Uterus (tissue), 4 donors: ENCODE results near the gene CDK5. TPM values are rescaled to one million over a fixed set of nuclear protein-coding genes. Genes with fewer than 3 reads are reported as not detected.
"Not testable (repeated sequence)": the region's sequence is repeated elsewhere in the genome, so short reads cannot be mapped to it uniquely, and the experiment has no call there.

Experiments
- DNase-seq, 2 donors: peaks; one replicate each; pipeline ENCODE4 v3.0.0-alpha.2; 2019 to 2020
- H3K27ac ChIP-seq, 2 donors: fragments of 200-600 bp; sonication (generic); 1 replicate in 1 of 2; 2 replicates in 1 of 2; pipeline ENCODE4 v1.5.1; 2016 to 2018
- H3K27me3 ChIP-seq, 2 donors: fragments of 200-600 bp; sonication (generic); one replicate each; pipeline ENCODE4 v1.5.1; 2018 to 2019; ENCODE audit warnings: control low read depth in 1 of 2
- H3K36me3 ChIP-seq, 2 donors: fragments of 200-600 bp; sonication (generic); one replicate each; pipeline ENCODE4 v1.5.1; 2019; ENCODE audit warnings: control low read depth in 1 of 2
- H3K4me1 ChIP-seq, 2 donors: fragments of 200-600 bp; sonication (generic); one replicate each; pipeline ENCODE4 v1.5.1; 2018 to 2019; ENCODE audit warnings: control low read depth in 1 of 2
- H3K4me3 ChIP-seq, 2 donors: fragments of 200-600 bp; sonication (generic); 1 replicate in 1 of 2; 2 replicates in 1 of 2; pipeline ENCODE4 v1.5.1; 2018 to 2019; ENCODE audit warnings: mild to moderate bottlenecking in 1 of 2
- H3K9me3 ChIP-seq, 2 donors: fragments of 200-600 bp; sonication (generic); one replicate each; pipeline ENCODE4 v1.5.1; 2019; ENCODE audit warnings: control low read depth in 1 of 2
- CTCF ChIP-seq, 4 experiments: fragments of 200-600 bp in 2 of 4; fragments of 450-650 bp in 2 of 4; sonication (generic) in 2 of 4; IDR thresholded peaks; one replicate each; pipeline ENCODE4 v1.5.1; 2016 to 2019; ENCODE audit warnings: antibody characterized with exemption in 4 of 4, mild to moderate bottlenecking in 2 of 4, moderate library complexity in 1 of 4
- POLR2A ChIP-seq, 2 donors: fragments of 450-650 bp; IDR thresholded peaks; one replicate each; pipeline ENCODE4 v1.6.1; 2016; ENCODE audit warnings: antibody characterized with exemption in 2 of 2, mild to moderate bottlenecking in 1 of 2, moderate library complexity in 1 of 2
- intact Hi-C: fragments of 100-400 bp; cut with DNase I; formaldehyde crosslinking; loops from one replicate; pipeline ENCODE4 v1.15.1; 2023; ENCODE audit warnings: low total_unique reads
- total RNA-seq, 4 donors: library from RNA; depleted of rRNA in 3 of 4; stranded (reverse); fragments of >200 nt in 3 of 4; gene quantifications; one replicate each; pipeline versions ENCODE4 v1.1.0 to v1.2.4, GENCODE V29; 2014 to 2023
- donor health status: DM: yes; HTN: yes; CAD: no.

CDK5 gene
- total RNA-seq, 4 donors from 2014 or later: 0.51 to 9.3 (median 2.7) TPM

DNA sequence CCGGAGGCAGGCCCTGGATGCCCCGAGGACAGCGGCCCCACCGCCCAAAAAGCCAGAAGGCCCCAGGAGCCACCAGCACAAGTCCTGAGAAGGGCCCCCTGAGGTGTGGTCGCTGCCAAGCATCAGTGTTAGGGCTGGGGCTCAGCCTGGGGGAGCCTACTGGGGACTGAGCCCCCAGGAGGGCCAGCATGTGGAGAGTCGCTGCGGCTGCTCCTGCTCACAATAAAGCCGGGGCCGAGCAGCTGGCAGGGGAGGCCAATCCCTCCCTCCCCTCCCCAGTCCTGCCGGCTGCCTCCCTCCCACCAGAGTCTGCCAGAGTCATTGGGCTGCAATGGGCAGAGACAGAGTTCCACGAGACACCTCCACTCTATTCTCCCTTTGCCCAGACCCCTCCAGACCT, 12.4 kb downstream of the CDK5 start:
- Histone ChIP-seq H3K9me3 (no peaks in the 10 kb centered on the region), H3K4me1 (peaks cover 0 to 12% of the 10 kb centered on the region in 2 donors), H3K27ac (no peak overlapping the region), H3K36me3 (no peaks in the 10 kb centered on the region), H3K4me3 (no peak overlapping the region), H3K27me3 (no peaks in the 10 kb centered on the region)
- no peak for DNase-seq
- intact Hi-C loops: no loop called here
- TF ChIP-seq CTCF (IDR thresholded peaks at IDR 0.05): no peak

GRCh38 chr7:151043959-151044358, 13.7 kb downstream of the CDK5 start:
- no peak for DNase-seq
- no peak for TF ChIP-seq POLR2A (IDR thresholded peaks at IDR 0.05)
- no peak for TF ChIP-seq CTCF (IDR thresholded peaks at IDR 0.05)
- intact Hi-C loops: no loop called here
- H3K27ac ChIP-seq: no peak overlapping the region
- no peaks in the 10 kb centered on the region for H3K27me3 ChIP-seq
- no peak overlapping the region for H3K4me3 ChIP-seq
- no peaks in the 10 kb centered on the region for H3K36me3 ChIP-seq
- no peaks in the 10 kb centered on the region for H3K9me3 ChIP-seq
- H3K4me1 ChIP-seq: peaks cover 7 to 16% of the 10 kb centered on the region in 2 donors

GRCh38 chr7:151043449-151043848, 14.2 kb downstream of the CDK5 start:
- H3K9me3 ChIP-seq, H3K27me3 ChIP-seq, H3K4me3 ChIP-seq, DNase-seq, H3K27ac ChIP-seq, intact Hi-C loops, H3K36me3 ChIP-seq: not testable (repeated sequence)
- peaks cover 7 to 21% of the 10 kb centered on the region in 2 donors for H3K4me1 ChIP-seq

DNA sequence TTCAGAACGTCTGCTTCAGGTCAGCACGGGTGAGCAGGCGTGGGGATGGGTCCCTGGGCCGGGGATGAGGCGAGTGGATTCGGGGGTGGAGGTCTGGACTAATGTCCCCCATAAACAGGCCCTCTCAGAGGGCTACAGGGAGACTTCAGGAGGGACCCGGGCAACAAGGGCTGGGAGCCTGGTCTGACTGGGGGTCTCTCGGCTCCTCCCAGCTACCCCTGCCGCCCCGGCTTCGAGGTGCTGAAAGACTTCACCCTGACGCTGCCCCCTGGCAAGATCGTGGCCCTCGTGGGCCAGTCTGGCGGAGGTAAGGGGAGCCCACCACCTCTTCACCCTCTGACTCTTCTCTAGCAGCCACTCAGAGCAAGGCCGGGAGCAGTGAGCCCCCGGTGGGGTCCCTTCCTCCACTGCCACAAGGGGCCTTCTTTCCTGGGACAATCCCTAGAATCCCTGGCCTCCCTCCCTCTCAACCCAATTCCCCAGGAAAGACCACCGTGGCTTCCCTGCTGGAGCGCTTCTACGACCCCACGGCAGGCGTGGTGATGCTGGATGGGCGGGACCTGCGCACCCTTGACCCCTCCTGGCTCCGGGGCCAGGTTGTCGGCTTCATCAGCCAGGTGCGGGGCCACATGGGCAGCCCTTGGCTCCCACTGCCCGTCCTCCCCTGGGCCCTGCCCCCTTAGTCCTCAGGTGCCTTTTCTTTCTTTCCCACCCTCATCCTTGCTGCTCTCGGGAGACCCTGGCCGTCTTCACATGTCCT, 16.9 kb downstream of the CDK5 start:
- no peak overlapping the region for H3K4me3 ChIP-seq
- TF ChIP-seq CTCF (IDR thresholded peaks at IDR 0.05): no peak
- TF ChIP-seq POLR2A (IDR thresholded peaks at IDR 0.05): no peak
- H3K36me3 ChIP-seq: no peaks in the 10 kb centered on the region
- no peaks in the 10 kb centered on the region for H3K9me3 ChIP-seq
- intact Hi-C loops: no loop called here
- no peak for DNase-seq
- peaks cover 7 to 11% of the 10 kb centered on the region in 2 donors for H3K4me1 ChIP-seq
- H3K27me3 ChIP-seq: no peaks in the 10 kb centered on the region
- H3K27ac ChIP-seq: no peak overlapping the region

DNA sequence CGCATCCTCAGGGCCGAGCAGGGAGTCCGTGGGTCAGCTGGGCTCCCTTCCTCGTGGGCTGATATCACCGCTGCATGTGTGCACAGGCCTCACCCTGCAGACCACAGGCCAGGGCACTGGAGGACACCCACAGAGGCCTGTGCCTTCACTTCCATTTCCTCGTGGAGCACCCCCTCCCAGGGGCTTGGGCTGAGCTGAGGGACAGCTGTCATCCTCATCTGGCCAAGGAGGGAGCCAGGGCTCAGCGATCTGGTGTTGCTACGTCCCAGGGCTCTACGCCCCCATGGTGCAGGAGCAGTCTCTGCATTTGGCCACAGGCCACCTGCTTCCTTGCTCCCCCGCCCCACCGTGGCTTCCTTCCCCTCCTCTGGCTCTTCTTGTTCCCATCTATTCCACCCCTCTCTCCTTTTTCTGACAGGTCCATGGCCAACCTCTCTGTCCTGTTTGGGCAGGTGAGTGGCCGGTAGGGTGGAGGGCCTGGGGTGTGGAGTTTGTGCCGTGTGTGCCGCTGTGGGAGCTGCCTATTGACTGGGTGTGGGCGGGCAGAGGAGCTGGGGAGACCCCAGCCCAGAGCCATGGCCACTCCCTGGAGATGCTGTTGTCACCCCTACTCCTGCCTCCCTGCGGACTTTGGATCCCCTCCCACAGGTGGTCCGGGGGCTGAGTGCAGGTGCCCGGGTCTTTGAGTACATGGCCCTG, 17.7 kb downstream of the CDK5 start:
- Histone ChIP-seq H3K27me3 (no peaks in the 10 kb centered on the region), H3K9me3 (no peaks in the 10 kb centered on the region), H3K27ac (peak overlapping the region; percentile 79), H3K4me1 (peaks cover 7 to 11% of the 10 kb centered on the region in 2 donors), H3K4me3 (no peak overlapping the region), H3K36me3 (no peaks in the 10 kb centered on the region)
- intact Hi-C loops: no loop called here
- no peak for DNase-seq
- TF ChIP-seq POLR2A (IDR thresholded peaks at IDR 0.05) (no peak), CTCF (IDR thresholded peaks at IDR 0.05) (no peak)
